Skin of body (tissue), 2 donors: ENCODE data around the gene RNU6-1. TPM values are rescaled to one million over a fixed set of nuclear protein-coding genes. Genes with fewer than 3 reads are reported as not detected.

Experiments
- DNase-seq: peaks from one replicate; lab custom pipeline; 2025; lab: John Stamatoyannopoulos, UW
- total RNA-seq: library from RNA; depleted of rRNA; stranded (reverse); fragments of >200 nt; gene quantifications from one replicate; pipeline ENCODE4 v1.2.3, GENCODE V29; 2014

The RNU6-1 gene
- total RNA-seq, 1 donor from 2014 or later = not detected

GRCh38 chr15:67822537-67823313 lies 17.1 kb downstream of the RNU6-1 start:
- no peak for DNase-seq

GRCh38 chr15:67821784-67822440 lies 17.9 kb downstream of the RNU6-1 start:
- no peak for DNase-seq

- no peak for DNase-seq
Measured at GRCh38 chr15:67820992-67821783, 18.7 kb downstream of the RNU6-1 start.

- DNase-seq = no peak
Measured at GRCh38 chr15:67820122-67820991, 19.5 kb downstream of the RNU6-1 start.

- DNase-seq = no peak
Measured at GRCh38 chr15:67819636-67820035, 20.2 kb downstream of the RNU6-1 start.

- DNase-seq = no peak
Measured at GRCh38 chr15:67818464-67818863, 21.4 kb downstream of the RNU6-1 start.

GRCh38 chr15:67816668-67817067 lies 23.2 kb downstream of the RNU6-1 start:
- no peak for DNase-seq

GRCh38 chr15:67815036-67815592 lies 24.7 kb downstream of the RNU6-1 start:
- no peak for DNase-seq

- no peak for DNase-seq
Measured at GRCh38 chr15:67813104-67813634, 26.7 kb downstream of the RNU6-1 start.

- DNase-seq = no peak
Measured at GRCh38 chr15:67812241-67812644, 27.6 kb downstream of the RNU6-1 start.

GRCh38 chr15:67809866-67810265 lies 30.0 kb downstream of the RNU6-1 start:
- no peak for DNase-seq

GRCh38 chr15:67809441-67809840 lies 30.4 kb downstream of the RNU6-1 start:
- DNase-seq = no peak

- no peak for DNase-seq
Measured at GRCh38 chr15:67808821-67809220, 31.0 kb downstream of the RNU6-1 start.

GRCh38 chr15:67807836-67808235 lies 32.0 kb downstream of the RNU6-1 start:
- no peak for DNase-seq

- no peak for DNase-seq
Measured at GRCh38 chr15:67807141-67807540, 32.7 kb downstream of the RNU6-1 start.

GRCh38 chr15:67806536-67806935 lies 33.3 kb downstream of the RNU6-1 start:
- DNase-seq = no peak

- DNase-seq = no peak
Measured at GRCh38 chr15:67805666-67806516, 34.0 kb downstream of the RNU6-1 start.

GRCh38 chr15:67805008-67805665 lies 34.7 kb downstream of the RNU6-1 start:
- DNase-seq = no peak
